GM12878 (cell line): ENCODE results near the gene RAB11FIP2. TPM values are rescaled to one million over a fixed set of nuclear protein-coding genes. Genes with fewer than 3 reads are reported as not detected.

Experiments used
- ATAC-seq: fragments of 200-7000 bp; cut with Tn5 transposase; 3 replicates; pipeline ENCODE4 v1.9.1; 2020; ENCODE audit warnings: mild to moderate bottlenecking, moderate library complexity
- BruUV-seq: library from RNA; stranded (reverse); fragments of 400-500 nt; replicated peaks from 2 replicates; lab custom pipeline; 2021; lab: Mats Ljungman, UMichigan
- CTCF ChIA-PET: fragments of 300-600 bp; sonication (Branson Sonifier 250); formaldehyde crosslinking; extraction: SDS; loops from one replicate; lab custom pipeline; 2021; ENCODE audit warnings: inconsistent platforms; lab: Yijun Ruan, JAX
- POLR2A ChIA-PET: fragments of 350-600 bp; formaldehyde crosslinking; extraction: SDS; loops from one replicate; lab custom pipeline; 2021; ENCODE audit warnings: inconsistent platforms; lab: Charles Lee
- RAD21 ChIA-PET: fragments of 300-600 bp; sonication (Branson Sonifier 250); formaldehyde crosslinking; loops from one replicate; lab custom pipeline; 2023; ENCODE audit warnings: antibody characterized with exemption; ENCODE audit not compliant: unreplicated experiment; lab: Charles Lee
- SMC1A ChIA-PET: fragments of 300-600 bp; sonication (Branson Sonifier 250); formaldehyde crosslinking; loops from one replicate; lab custom pipeline; 2023; ENCODE audit not compliant: unreplicated experiment, uncharacterized antibody; lab: Charles Lee
- DNase-seq: peaks from one replicate; pipeline ENCODE4 v3.0.0-alpha.2; 2011; ENCODE audit warnings: low read depth, low spot score
- FAIRE-seq: peaks from 3 replicates; lab custom pipeline; 2011; peaks lifted over from hg19 to GRCh38; lab: Jason Lieb, UNC
- H2AFZ ChIP-seq: 2 replicates; pipeline ENCODE4 v1.6.0; 2011; ENCODE audit warnings: low read depth, low read length, control low read depth; ENCODE audit not compliant: control insufficient read depth
- H3K27ac ChIP-seq: 2 replicates; pipeline ENCODE4 v1.5.1; 2011; ENCODE audit warnings: control low read depth; ENCODE audit not compliant: control insufficient read depth, insufficient read depth
- H3K27me3 ChIP-seq, 2 experiments: replicated peaks in 1 of 2; 2 replicates each; pipeline versions ENCODE4 v1.6.0 to v1.6.1; 2011; ENCODE audit warnings: low read length in 1 of 2; ENCODE audit not compliant: control insufficient read depth in 2 of 2, insufficient read depth in 2 of 2
- H3K36me3 ChIP-seq, 2 experiments: 2 replicates each; pipeline ENCODE4 v1.5.1; 2011; ENCODE audit warnings: low read length in 1 of 2; ENCODE audit not compliant: control insufficient read depth in 2 of 2, insufficient read depth in 2 of 2
- H3K4me1 ChIP-seq: 2 replicates; pipeline ENCODE4 v1.6.1; 2011; ENCODE audit warnings: mild to moderate bottlenecking, low read length, moderate library complexity, mixed read lengths; ENCODE audit not compliant: control insufficient read depth, insufficient read depth
- H3K4me2 ChIP-seq: 2 replicates; pipeline ENCODE4 v1.6.0; 2011; ENCODE audit warnings: control low read depth; ENCODE audit not compliant: control insufficient read depth, insufficient read depth
- H3K4me3 ChIP-seq: fragments of 200-600 bp; sonication (generic); 2 replicates; pipeline ENCODE4 v1.5.1; 2016
- H3K79me2 ChIP-seq: 2 replicates; pipeline ENCODE4 v1.6.0; 2011; ENCODE audit warnings: low read length; ENCODE audit not compliant: control insufficient read depth, insufficient read depth
- H3K9ac ChIP-seq: 2 replicates; pipeline ENCODE4 v1.8.0; 2011; ENCODE audit warnings: low read length, control low read depth, mixed read lengths; ENCODE audit not compliant: control insufficient read depth, insufficient read depth
- H3K9me3 ChIP-seq: replicated peaks from 3 replicates; pipeline ENCODE4 v1.5.1; 2011; ENCODE audit warnings: mild to moderate bottlenecking, low read length; ENCODE audit not compliant: control insufficient read depth, insufficient read depth
- H4K20me1 ChIP-seq: 2 replicates; pipeline ENCODE4 v1.6.0; 2011; ENCODE audit not compliant: control insufficient read depth, insufficient read depth
- BRCA1 ChIP-seq: IDR thresholded peaks from 2 replicates; pipeline ENCODE4 v1.6.1; 2011; ENCODE audit warnings: low read depth, low read length, improper control_type of control experiment
- CEBPB ChIP-seq, 2 experiments: fragments of 150-350 bp in 1 of 2; IDR thresholded peaks; 2 replicates each; pipeline ENCODE4 v1.6.1; 2012 to 2014; ENCODE audit warnings: low read depth in 2 of 2, low read length in 2 of 2, borderline replicate concordance in 1 of 2, inconsistent platforms in 1 of 2
- CHD2 ChIP-seq: IDR thresholded peaks from 2 replicates; pipeline ENCODE4 v1.6.1; 2011; ENCODE audit warnings: low read depth, low read length, improper control_type of control experiment, borderline replicate concordance
- E2F4 ChIP-seq: IDR thresholded peaks from 2 replicates; pipeline ENCODE4 v1.6.1; 2012; ENCODE audit warnings: low read depth, low read length, improper control_type of control experiment
- FOXM1 ChIP-seq: IDR thresholded peaks from 2 replicates; pipeline ENCODE4 v1.6.1; 2012; ENCODE audit warnings: low read depth, mild to moderate bottlenecking, inconsistent platforms, low read length, moderate library complexity
- GABPA ChIP-seq: IDR thresholded peaks from 2 replicates; pipeline ENCODE4 v1.6.1; 2014; ENCODE audit warnings: antibody characterized with exemption, low read depth, mild to moderate bottlenecking, inconsistent platforms
- HDGF ChIP-seq: fragments of 450-650 bp; IDR thresholded peaks from 2 replicates; pipeline ENCODE4 v1.6.1; 2016; ENCODE audit warnings: antibody characterized with exemption
- IKZF2 ChIP-seq, 2 experiments: fragments of 450-650 bp; IDR thresholded peaks; 2 replicates each; pipeline ENCODE4 v1.6.1; 2017; ENCODE audit warnings: mild to moderate bottlenecking in 2 of 2, moderate library complexity in 2 of 2
- KDM1A ChIP-seq: fragments of 200-600 bp; sonication (generic); IDR thresholded peaks from 2 replicates; pipeline ENCODE4 v1.6.1; 2016; ENCODE audit warnings: borderline replicate concordance
- NKRF ChIP-seq: fragments of 450-650 bp; conservative IDR thresholded peaks from 2 replicates; pipeline ENCODE4 v1.6.1; 2017; ENCODE audit warnings: mild to moderate bottlenecking, moderate library complexity
- NR2C1 ChIP-seq: fragments of 450-650 bp; IDR thresholded peaks from 2 replicates; pipeline ENCODE4 v1.6.1; 2017; ENCODE audit warnings: antibody characterized with exemption, mild to moderate bottlenecking, moderate library complexity
- PAX8 ChIP-seq: fragments of 450-650 bp; IDR thresholded peaks from 2 replicates; pipeline ENCODE4 v1.6.1; 2017; ENCODE audit warnings: mild to moderate bottlenecking, moderate library complexity
- PBX3 ChIP-seq: IDR thresholded peaks from 2 replicates; pipeline ENCODE4 v1.6.1; 2011; ENCODE audit warnings: mild to moderate bottlenecking, low read depth, low read length, moderate library complexity; ENCODE audit not compliant: insufficient replicate concordance
- PML ChIP-seq: IDR thresholded peaks from 2 replicates; pipeline ENCODE4 v1.6.1; 2012; ENCODE audit warnings: low read length, inconsistent platforms
- RAD51 ChIP-seq: fragments of 450-650 bp; IDR thresholded peaks from 2 replicates; pipeline ENCODE4 v1.6.1; 2016; ENCODE audit warnings: moderate library complexity, mild to moderate bottlenecking, inconsistent platforms
- RB1 ChIP-seq: fragments of 450-650 bp; formaldehyde crosslinking; IDR thresholded peaks from 2 replicates; pipeline ENCODE4 v1.6.1; 2017; ENCODE audit warnings: mild to moderate bottlenecking, borderline replicate concordance
- SMARCA5 ChIP-seq: fragments of 450-650 bp; IDR thresholded peaks from 2 replicates; pipeline ENCODE4 v1.6.1; 2017; ENCODE audit warnings: mild to moderate bottlenecking
- SREBF1 ChIP-seq: IDR thresholded peaks from 2 replicates; pipeline ENCODE4 v1.6.1; 2012; ENCODE audit warnings: mild to moderate bottlenecking, low read length
- SUPT20H ChIP-seq: IDR thresholded peaks from 2 replicates; pipeline ENCODE4 v1.6.1; 2011; ENCODE audit warnings: low read depth, mild to moderate bottlenecking, low read length, moderate library complexity, borderline replicate concordance; ENCODE audit not compliant: control insufficient read depth
- ZBED1 ChIP-seq: IDR thresholded peaks from 2 replicates; pipeline ENCODE4 v1.6.1; 2016; ENCODE audit warnings: borderline replicate concordance
- WGBS: methylation state at CpG from one replicate; pipeline ENCODE4 v1.1.6; 2016; ENCODE audit warnings: low lambda C conversion rate; ENCODE audit not compliant: insufficient replicate concordance, insufficient coverage; ENCODE audit errors: missing lambda C conversion rate; 5-methylcytosine and 5-hydroxymethylcytosine counted together
- in situ Hi-C: fragments of 300-500 bp; cut with MboI; formaldehyde crosslinking; loops from 9 replicates; pipeline ENCODE4 v1.14.3; 2018; ENCODE audit warnings: mixed read lengths
- intact Hi-C: fragments of 100-400 bp; cut with micrococcal nuclease; formaldehyde crosslinking; loops from one replicate; pipeline ENCODE4 v1.14.2; 2022; ENCODE audit not compliant: unreplicated experiment
- polyA plus RNA-seq, 11 experiments: library from polyadenylated mRNA; depleted of rRNA in 4 of 11; unstranded in 6 of 11; stranded (reverse) in 5 of 11; fragments of >200 nt; fragmentation: Nextera tagmentation in 4 of 11; fragmentation: Illumina TruSeq in 1 of 11; extraction: Ambion mirVana in 4 of 11; extraction: Trizol in 1 of 11; gene quantifications; 1 replicate in 1 of 11; 2 replicates in 10 of 11; pipeline versions ENCODE4 v1.2.1 to v1.2.3, GENCODE V29; 2011 to 2016; ENCODE audit warnings: inconsistent platforms in 2 of 11, missing spikeins in 2 of 11, low read depth in 1 of 11
- total RNA-seq, 4 experiments: library from RNA; depleted of rRNA in 3 of 4; stranded (reverse); fragments of >200 nt in 3 of 4; fragmentation: Illumina TruSeq in 1 of 4; extraction: Trizol in 1 of 4; gene quantifications; 2 replicates each; pipeline versions ENCODE4 v1.2.1 to v1.2.3, GENCODE V29; 2013 to 2021

Gene RAB11FIP2
- total and polyA plus RNA-seq, 10 of the 15 experiments (the other 5 are each of a cell fraction or from before 2014, with no cell fraction given): 1.8 to 16.7 (median 4.3) TPM

- Histone ChIP-seq H3K36me3 (no peaks in the 10 kb centered on the region; a peak in 1 of 4 replicates), H4K20me1 (no peaks in the 10 kb centered on the region), H3K9me3 (no peaks in the 10 kb centered on the region)
- DNase-seq: no peak
- TF ChIP-seq PML (no peak), FOXM1 (no peak), CHD2 (no peak), SREBF1 (no peak), RAD51 (no peak), HDGF (no peak), SMARCA5 (no peak), ZBED1 (no peak), PAX8 (no peak), BRCA1 (no peak), GABPA (no peak), E2F4 (no peak), IKZF2 (IDR thresholded peaks at IDR 0.05) (no peak), NKRF (no peak), NR2C1 (no peak), CEBPB (IDR thresholded peaks at IDR 0.05; ENCODE audit: borderline replicate concordance in 1 of 2, low read depth in 2 of 2, low read length in 2 of 2) (no peak), PBX3 (no peak), SUPT20H (no peak), KDM1A (no peak), RB1 (no peak)
- TF ChIP-seq, all 136 proteins: peak for 0
- Histone ChIP-seq H3K4me2 (no peak overlapping the region), H3K4me3 (no peak overlapping the region), H3K9ac (no peak overlapping the region), H3K27ac (no peak overlapping the region), H2AFZ (no peak overlapping the region), H3K4me1 (no peaks in the 10 kb centered on the region), H3K79me2 (no peaks in the 10 kb centered on the region), H3K27me3 (no peaks in the 10 kb centered on the region)
- intact Hi-C loops: no loop called here
- 100% methylated on average over 4 of the region's 4 CpGs for WGBS
- ChIA-PET RAD21 (no interaction called here), POLR2A (no interaction called here), SMC1A (interaction anchor here (0.6 kb wide), 1 partner anchor 350 kb away, joined by 3 read pairs; no protein-coding TSS in a partner anchor), CTCF (no interaction called here)
- in situ Hi-C loops: no loop called here
- FAIRE-seq: no peak
- ATAC-seq: no peak
- BruUV-seq: no TSS peak
Measured at GRCh38 chr10:118034791-118035261, 11.9 kb downstream of the RAB11FIP2 start.
